Breast epithelium (tissue), 3 donors: ENCODE results near the gene MRPS24.
"Not testable (repeated sequence)": the region's sequence is repeated elsewhere in the genome, so short reads cannot be mapped to it uniquely, and the experiment has no call there.

Experiments
- CTCF ChIP-seq, 3 donors: fragments of 450-650 bp; IDR thresholded peaks; one replicate each; pipeline ENCODE4 v1.5.1; 2016 to 2017; ENCODE audit warnings: antibody characterized with exemption in 3 of 3, mild to moderate bottlenecking in 3 of 3, moderate library complexity in 3 of 3
- POLR2A ChIP-seq: fragments of 450-650 bp; IDR thresholded peaks from one replicate; pipeline ENCODE4 v1.6.1; 2016; ENCODE audit warnings: antibody characterized with exemption, mild to moderate bottlenecking, moderate library complexity
- POLR2AphosphoS5 ChIP-seq, 3 donors: sonication (generic); formaldehyde crosslinking; IDR thresholded peaks; one replicate each; pipeline ENCODE4 v1.6.1; 2017; ENCODE audit warnings: antibody characterized with exemption in 3 of 3

GRCh38 chr7:43830917-43831316 is 38.4 kb downstream of the MRPS24 start:
- not testable (repeated sequence) for TF ChIP-seq CTCF (IDR thresholded peaks at IDR 0.05); POLR2A; POLR2AphosphoS5 (IDR thresholded peaks at IDR 0.05)
